Omental fat pad (tissue), 4 donors: ENCODE data around the gene VANGL2. TPM values are rescaled to one million over a fixed set of nuclear protein-coding genes. Genes with fewer than 3 reads are reported as not detected.

Experiments used
- ATAC-seq: fragments of 150-250 bp; one replicate; pipeline ENCODE4 v1.9.1; 2016; ENCODE audit warnings: mild to moderate bottlenecking, moderate library complexity; ENCODE audit not compliant: low FRiP score
- DNase-seq: peaks from one replicate; pipeline ENCODE4 v3.0.0-alpha.2; 2019; ENCODE audit warnings: low spot score
- CTCF ChIP-seq, 3 donors: fragments of 450-650 bp; IDR thresholded peaks; one replicate each; pipeline ENCODE4 v1.5.1; 2016 to 2017; ENCODE audit warnings: antibody characterized with exemption in 3 of 3, mild to moderate bottlenecking in 3 of 3, moderate library complexity in 2 of 3
- small RNA-seq: library from RNA; depleted of rRNA; stranded (forward); fragments of <200 nt; gene quantifications from one replicate; pipeline ENCODE3, GENCODE V24; 2016
- total RNA-seq, 4 donors: library from RNA; depleted of rRNA; stranded (reverse); fragments of >200 nt; gene quantifications; one replicate each; pipeline ENCODE4 v1.1.0, GENCODE V29; 2016

Gene VANGL2
- total RNA-seq, 4 donors from 2014 or later: 0.36 to 2.0 (median 1.0) TPM

GRCh38 chr1:160472112-160472511 is 71.7 kb downstream of the VANGL2 start:
- ATAC-seq: no peak
- no peak for TF ChIP-seq CTCF (IDR thresholded peaks at IDR 0.05)
- DNase-seq: no peak

- ATAC-seq (no peak), DNase-seq (no peak)
- TF ChIP-seq CTCF (IDR thresholded peaks at IDR 0.05): no peak
These were observed 74.3 kb downstream of the VANGL2 start for GRCh38 chr1:160474392-160475242.

Small RNAs within 50 kb of the gene (small RNA-seq; reads per million reads assigned to genes)
- not detected for gene RNU4-42P

Other genes starting within 250 kb of the VANGL2 start
- gene ATP1A4, start 249.0 kb upstream of the VANGL2 start, total RNA-seq: 1 to 10 TPM in 1 of 4 donors, under 1 TPM in 1, not detected in 2; 0.47 to 1.6 TPM
- gene CASQ1, start 210.0 kb upstream of the VANGL2 start, total RNA-seq: under 1 TPM in 2 of 4 donors, not detected in 2; 0.48 to 0.69 TPM
- 100 to 1,000 TPM in 3 of 4 donors, 10 to 100 TPM in 1; 89.1 to 214 (median 153) TPM for gene PEA15, start 195.2 kb upstream of the VANGL2 start, total RNA-seq
- 100 to 1,000 TPM; 101 to 164 (median 134) TPM for gene DCAF8, start 138.0 kb upstream of the VANGL2 start, total RNA-seq
- 100 to 1,000 TPM in 2 of 4 donors, 10 to 100 TPM in 2; 66.7 to 117 (median 96.9) TPM for gene PEX19, start 115.4 kb upstream of the VANGL2 start, total RNA-seq
- gene COPA, start 57.3 kb upstream of the VANGL2 start, total RNA-seq: 100 to 1,000 TPM; 118 to 179 (median 155) TPM
- gene NCSTN, start 57.2 kb upstream of the VANGL2 start, total RNA-seq: 10 to 100 TPM; 60.9 to 82.9 (median 69.1) TPM
- under 1 TPM in 1 of 4 donors, not detected in 3; 0.46 TPM for gene NHLH1, start 33.5 kb upstream of the VANGL2 start, total RNA-seq
- gene SLAMF6, start 122.7 kb downstream of the VANGL2 start, total RNA-seq: 1 to 10 TPM; 1.5 to 4.9 (median 2.9) TPM
- 10 to 100 TPM; 10.6 to 33.4 (median 13.8) TPM for gene CD84, start 178.9 kb downstream of the VANGL2 start, total RNA-seq
- 10 to 100 TPM in 1 of 4 donors, 1 to 10 TPM in 3; 1.5 to 18.0 (median 1.5) TPM for gene SLAMF1, start 246.5 kb downstream of the VANGL2 start, total RNA-seq